HG03558 (cell line): ENCODE results near the gene SLC28A1.

Experiments
- ATAC-seq: cut with Tn5 transposase; IDR thresholded peaks from one replicate; pipeline ENCODE4 v1.9.1; 2021; ENCODE audit warnings: moderate number of reproducible peaks; ENCODE audit not compliant: unreplicated experiment; ENCODE audit errors: extremely low read depth

SLC28A1 gene

DNA sequence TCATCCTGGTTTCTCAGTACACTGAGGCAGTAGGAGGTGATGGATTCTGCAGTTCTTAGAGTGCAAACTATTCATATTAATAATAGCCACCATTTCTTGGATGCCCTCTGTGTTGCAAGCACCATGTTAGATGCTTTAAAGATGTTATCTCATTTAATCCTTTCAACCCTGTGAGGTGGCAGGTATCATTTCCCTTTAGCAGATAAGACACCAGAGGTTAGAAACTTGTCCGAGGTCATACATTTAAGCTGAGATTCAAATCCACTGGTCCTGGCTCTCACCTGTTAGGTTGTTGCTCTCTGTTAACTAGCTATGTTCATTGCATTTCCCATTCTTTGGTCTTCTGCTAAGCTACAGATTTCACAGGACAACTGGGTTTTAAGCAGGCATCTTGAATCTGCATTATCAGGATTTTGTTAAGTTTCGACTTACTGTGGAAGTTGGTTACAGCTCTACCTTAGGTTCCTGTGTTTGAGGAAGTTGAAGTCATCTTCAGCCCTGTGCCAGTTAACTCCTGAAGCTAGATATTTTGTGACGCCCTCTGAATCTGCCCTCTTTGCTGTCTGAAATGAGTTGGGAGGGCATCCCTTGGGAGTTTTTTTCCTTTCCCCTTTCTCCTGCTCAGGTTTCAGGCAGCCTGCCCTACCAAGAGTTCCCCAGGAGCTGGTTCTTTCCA is 103.6 kb downstream of the SLC28A1 start:
- no peak for ATAC-seq

DNA sequence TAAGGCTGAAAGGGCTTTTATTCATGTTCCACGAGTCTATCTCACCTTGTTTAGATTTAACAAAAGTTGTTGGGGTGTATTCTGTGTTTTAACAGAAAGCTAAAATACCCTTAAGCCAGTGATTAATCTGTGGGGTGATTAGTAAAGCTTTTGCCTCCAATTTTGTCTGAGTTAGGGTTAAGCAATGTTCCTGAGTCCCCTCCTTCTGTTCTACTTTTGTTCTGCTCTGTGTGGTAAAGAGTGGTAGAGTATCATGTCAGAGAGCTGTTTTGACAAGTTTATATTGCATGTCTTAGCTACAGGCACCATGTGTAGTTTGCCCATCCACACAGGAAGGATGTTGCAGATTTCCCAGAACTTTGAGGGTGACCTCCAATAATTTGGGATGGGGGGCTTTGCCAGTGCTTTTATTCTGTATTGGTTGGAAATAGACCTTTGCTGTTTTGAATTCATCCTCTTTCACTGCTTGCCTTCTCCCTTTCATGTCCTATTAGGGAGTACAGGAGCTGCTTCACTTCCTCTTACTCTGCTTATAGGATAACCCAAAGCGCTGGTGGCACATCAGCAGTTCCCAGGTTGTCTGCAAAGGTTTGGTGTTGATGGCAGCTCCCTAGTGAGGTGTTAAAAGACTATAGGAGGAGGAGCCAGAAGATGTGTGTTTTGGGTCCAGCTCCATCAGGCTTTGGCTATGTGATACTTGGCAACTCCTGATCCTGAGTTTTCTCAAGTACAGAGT is 104.6 kb downstream of the SLC28A1 start:
- no peak for ATAC-seq

DNA sequence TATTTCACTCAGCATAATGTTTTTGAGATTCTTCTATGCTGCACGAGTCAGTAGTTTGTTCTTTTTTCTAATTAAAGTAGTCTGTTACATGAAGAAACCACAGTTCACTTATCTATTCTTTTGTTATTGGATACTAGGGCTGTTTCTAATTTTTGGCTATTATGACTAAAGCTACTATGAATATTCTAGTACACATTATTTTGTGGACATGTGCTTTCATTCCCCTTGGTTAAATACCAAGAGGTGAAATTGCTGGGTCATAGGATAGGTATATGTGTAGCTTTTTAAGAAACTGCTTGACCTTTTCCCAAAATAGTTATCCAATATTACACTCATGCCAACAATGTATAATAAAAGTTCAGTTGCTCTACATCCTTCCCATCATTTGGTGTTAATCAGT is 106.0 kb downstream of the SLC28A1 start:
- ATAC-seq = no peak

GRCh38 chr15:84991014-84991712 is 106.7 kb downstream of the SLC28A1 start:
- ATAC-seq = no peak

DNA sequence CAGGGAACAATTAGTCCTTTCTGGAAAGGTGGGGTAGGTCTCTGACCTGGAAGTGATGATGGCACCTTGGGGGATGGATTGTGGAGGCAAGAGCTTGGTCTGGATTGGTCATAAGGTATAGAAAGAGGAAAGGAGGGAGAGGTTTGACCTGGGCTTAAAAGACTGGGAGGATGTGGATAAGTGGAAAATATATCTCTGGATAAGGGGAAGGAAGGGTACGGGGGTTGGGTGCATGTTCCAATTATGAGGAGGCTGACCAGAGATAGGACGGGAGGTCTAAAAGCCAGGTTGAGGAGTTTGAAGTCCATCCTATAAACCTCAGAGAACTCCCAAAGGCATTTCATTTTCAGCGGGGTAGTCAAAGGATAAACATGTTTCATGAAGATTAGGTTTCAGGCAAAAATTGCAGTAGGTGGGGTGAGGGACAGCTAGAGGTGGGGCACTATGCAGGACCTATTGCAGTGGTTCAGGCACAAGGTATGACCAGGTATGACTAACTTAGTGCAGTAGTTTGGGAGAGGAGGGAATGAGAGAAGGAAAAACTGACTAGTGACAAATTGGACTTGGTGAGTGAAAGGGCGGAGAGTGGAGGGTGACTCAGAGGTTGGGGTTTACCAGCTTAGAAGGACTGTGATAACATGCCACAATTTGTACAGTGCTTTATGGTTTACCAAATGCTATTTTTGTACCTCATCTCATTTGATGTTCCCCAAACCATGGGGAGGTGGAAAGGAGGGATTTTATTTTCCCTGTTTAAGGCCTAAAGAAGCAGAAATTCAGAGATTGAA is 107.9 kb downstream of the SLC28A1 start:
- ATAC-seq = no peak
